A673 (cell line): ENCODE data around the gene TRIL.

Experiments used
- EZH2 ChIP-seq: fragments of 200-600 bp; sonication (generic); IDR thresholded peaks from 2 replicates; pipeline ENCODE4 v1.6.1; 2017; ENCODE audit warnings: borderline replicate concordance, low read depth, mild to moderate bottlenecking, mixed read lengths, antibody characterized with exemption, low read length; ENCODE audit not compliant: poor library complexity, severe bottlenecking
- TF ChIP-seq, protein P1 (sequence below): fragments of 300-800, 200-600 bp; sonication (generic); conservative IDR thresholded peaks from 2 replicates; pipeline ENCODE4 v1.5.1; 2017; ENCODE audit warnings: low read depth, mild to moderate bottlenecking, antibody characterized with exemption, low read length, moderate library complexity, mixed read lengths

DNA sequence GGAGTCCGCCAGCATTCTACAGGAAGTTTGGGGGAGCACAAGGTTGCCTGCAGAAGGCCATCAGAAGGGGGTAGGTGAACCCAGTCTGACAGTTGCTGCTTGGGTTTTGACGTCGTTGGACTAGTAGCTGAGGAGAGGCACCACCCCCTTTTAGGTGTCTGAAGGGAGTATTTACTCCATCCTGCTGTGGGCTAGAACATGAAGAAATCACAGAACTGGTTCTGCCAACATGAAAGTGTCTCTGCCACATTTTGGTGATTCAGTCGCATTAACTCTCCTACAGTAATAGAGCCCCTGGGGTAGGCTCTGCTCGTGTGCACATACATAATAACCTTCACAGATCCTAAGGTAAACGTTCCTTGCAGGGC lies 834 bp upstream of the TRIL start:
- TF ChIP-seq, protein P1, sequence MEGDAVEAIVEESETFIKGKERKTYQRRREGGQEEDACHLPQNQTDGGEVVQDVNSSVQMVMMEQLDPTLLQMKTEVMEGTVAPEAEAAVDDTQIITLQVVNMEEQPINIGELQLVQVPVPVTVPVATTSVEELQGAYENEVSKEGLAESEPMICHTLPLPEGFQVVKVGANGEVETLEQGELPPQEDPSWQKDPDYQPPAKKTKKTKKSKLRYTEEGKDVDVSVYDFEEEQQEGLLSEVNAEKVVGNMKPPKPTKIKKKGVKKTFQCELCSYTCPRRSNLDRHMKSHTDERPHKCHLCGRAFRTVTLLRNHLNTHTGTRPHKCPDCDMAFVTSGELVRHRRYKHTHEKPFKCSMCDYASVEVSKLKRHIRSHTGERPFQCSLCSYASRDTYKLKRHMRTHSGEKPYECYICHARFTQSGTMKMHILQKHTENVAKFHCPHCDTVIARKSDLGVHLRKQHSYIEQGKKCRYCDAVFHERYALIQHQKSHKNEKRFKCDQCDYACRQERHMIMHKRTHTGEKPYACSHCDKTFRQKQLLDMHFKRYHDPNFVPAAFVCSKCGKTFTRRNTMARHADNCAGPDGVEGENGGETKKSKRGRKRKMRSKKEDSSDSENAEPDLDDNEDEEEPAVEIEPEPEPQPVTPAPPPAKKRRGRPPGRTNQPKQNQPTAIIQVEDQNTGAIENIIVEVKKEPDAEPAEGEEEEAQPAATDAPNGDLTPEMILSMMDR: no peak
- TF ChIP-seq EZH2: no peak
